Dedifferentiated amniotic fluid mesenchymal stem cell (primary cell): ENCODE data around the gene DDX51.

Source experiments
- DNase-seq: peaks from one replicate; pipeline ENCODE4 v3.0.0-alpha.2; 2016; ENCODE audit errors: extremely low spot score

The DDX51 gene

GRCh38 chr12:132167611-132168310, 23.6 kb upstream of the DDX51 start:
- no peak for DNase-seq

GRCh38 chr12:132166801-132167591, 22.9 kb upstream of the DDX51 start:
- DNase-seq = no peak

- DNase-seq = no peak
Measured at GRCh38 chr12:132166093-132166492, 22.0 kb upstream of the DDX51 start.

GRCh38 chr12:132165584-132165983, 21.5 kb upstream of the DDX51 start:
- DNase-seq = no peak

- no peak for DNase-seq
Measured at GRCh38 chr12:132164426-132164825, 20.3 kb upstream of the DDX51 start.

- no peak for DNase-seq
Measured at GRCh38 chr12:132163911-132164288, 19.8 kb upstream of the DDX51 start.

GRCh38 chr12:132163041-132163910, 19.2 kb upstream of the DDX51 start:
- DNase-seq = no peak

GRCh38 chr12:132162508-132163031, 18.5 kb upstream of the DDX51 start:
- DNase-seq = peak; percentile 71

GRCh38 chr12:132161796-132162507, 17.8 kb upstream of the DDX51 start:
- no peak for DNase-seq

- DNase-seq = no peak
Measured at GRCh38 chr12:132161036-132161781, 17.1 kb upstream of the DDX51 start.

- DNase-seq = no peak
Measured at GRCh38 chr12:132160601-132161035, 16.5 kb upstream of the DDX51 start.

- DNase-seq = no peak
Measured at GRCh38 chr12:132160016-132160415, 15.9 kb upstream of the DDX51 start.

GRCh38 chr12:132159555-132160003, 15.5 kb upstream of the DDX51 start:
- no peak for DNase-seq

GRCh38 chr12:132158677-132159554, 14.8 kb upstream of the DDX51 start:
- DNase-seq = no peak

GRCh38 chr12:132157733-132158409, 13.8 kb upstream of the DDX51 start:
- DNase-seq = no peak

- DNase-seq = no peak
Measured at GRCh38 chr12:132156573-132157325, 12.6 kb upstream of the DDX51 start.

GRCh38 chr12:132155771-132156572, 11.9 kb upstream of the DDX51 start:
- no peak for DNase-seq
